Measurements from ENCODE around the gene C1QTNF12. TPM values are rescaled to one million over a fixed set of nuclear protein-coding genes. Genes with fewer than 3 reads are reported as not detected.

C1QTNF12 gene
- total and polyA plus RNA-seq, 7 donors: 0.13 to 1.4 (median 0.86) TPM

DNA sequence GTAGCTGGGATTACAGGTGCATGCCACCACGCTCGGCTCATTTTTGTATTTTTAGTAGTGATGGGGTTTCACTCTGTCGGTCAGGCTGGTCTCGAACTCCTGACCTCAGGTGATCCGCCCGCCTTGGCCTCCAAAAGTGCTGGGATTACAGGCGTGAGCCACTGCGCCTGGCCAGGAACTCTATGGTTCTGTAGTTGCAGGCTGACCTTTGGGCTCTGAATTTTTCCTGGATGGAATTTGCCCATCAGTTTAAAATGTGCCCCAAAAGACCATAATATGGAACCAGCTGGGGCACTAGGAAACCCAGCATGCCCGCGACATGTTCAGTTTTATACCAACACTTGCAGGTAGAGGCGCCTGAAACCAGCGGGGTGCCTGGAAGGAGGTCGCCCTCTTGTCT, 32.1 kb upstream of the C1QTNF12 start:
- intact Hi-C loops (cut with DNase I): loop anchor here in 1 of 2 donors (10.0 kb wide), 1 partner anchor 244 kb away; no protein-coding TSS in a partner anchor
- DNase-seq: no peak
- Histone ChIP-seq H3K27me3 (ENCODE audit: insufficient read depth in 3 of 3, low read length in 2 of 3) (no peaks in the 10 kb centered on the region), H3K4me3 (no peak overlapping the region), H3K27ac (no peak overlapping the region), H3K4me1 (peaks cover 9% of the 10 kb centered on the region), H3K36me3 (ENCODE audit: insufficient read depth in 1 of 2, low read depth in 1 of 2) (no peaks in the 10 kb centered on the region), H3K9me3 (no peaks in the 10 kb centered on the region)
- TF ChIP-seq, protein P1, sequence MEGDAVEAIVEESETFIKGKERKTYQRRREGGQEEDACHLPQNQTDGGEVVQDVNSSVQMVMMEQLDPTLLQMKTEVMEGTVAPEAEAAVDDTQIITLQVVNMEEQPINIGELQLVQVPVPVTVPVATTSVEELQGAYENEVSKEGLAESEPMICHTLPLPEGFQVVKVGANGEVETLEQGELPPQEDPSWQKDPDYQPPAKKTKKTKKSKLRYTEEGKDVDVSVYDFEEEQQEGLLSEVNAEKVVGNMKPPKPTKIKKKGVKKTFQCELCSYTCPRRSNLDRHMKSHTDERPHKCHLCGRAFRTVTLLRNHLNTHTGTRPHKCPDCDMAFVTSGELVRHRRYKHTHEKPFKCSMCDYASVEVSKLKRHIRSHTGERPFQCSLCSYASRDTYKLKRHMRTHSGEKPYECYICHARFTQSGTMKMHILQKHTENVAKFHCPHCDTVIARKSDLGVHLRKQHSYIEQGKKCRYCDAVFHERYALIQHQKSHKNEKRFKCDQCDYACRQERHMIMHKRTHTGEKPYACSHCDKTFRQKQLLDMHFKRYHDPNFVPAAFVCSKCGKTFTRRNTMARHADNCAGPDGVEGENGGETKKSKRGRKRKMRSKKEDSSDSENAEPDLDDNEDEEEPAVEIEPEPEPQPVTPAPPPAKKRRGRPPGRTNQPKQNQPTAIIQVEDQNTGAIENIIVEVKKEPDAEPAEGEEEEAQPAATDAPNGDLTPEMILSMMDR (IDR thresholded peaks at IDR 0.05): no peak
- 88 to 92% (median 90%) methylated on average over 13 of the region's 13 CpGs for WGBS, 3 donors
- ATAC-seq: no peak

DNA sequence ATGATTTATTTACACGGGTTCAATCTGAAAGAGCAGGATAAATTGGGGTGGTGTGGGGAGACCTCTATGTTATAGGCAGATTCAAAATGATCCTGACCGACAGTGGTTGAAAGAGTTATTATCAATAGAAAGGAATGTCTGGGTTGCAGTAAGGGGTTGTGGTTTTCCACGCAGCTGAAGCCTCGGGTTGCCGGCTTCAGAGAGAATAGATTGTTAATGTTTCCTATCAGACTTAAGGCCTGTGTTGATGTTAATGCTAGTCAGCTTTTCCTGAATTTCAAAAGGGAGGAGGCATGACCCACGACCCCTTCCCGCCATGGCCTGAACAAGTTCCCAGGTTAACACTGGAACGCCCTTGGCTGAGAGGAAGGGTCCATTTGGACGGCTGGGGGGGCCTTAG, 29.3 kb upstream of the C1QTNF12 start:
- H3K9me3 ChIP-seq: no peaks in the 10 kb centered on the region
- H3K27me3 ChIP-seq (ENCODE audit: insufficient read depth in 3 of 3, low read length in 2 of 3): no peaks in the 10 kb centered on the region
- DNase-seq (no peak), ATAC-seq (no peak)
- peaks cover 0 to 8% of the 10 kb centered on the region in 2 donors for H3K36me3 ChIP-seq (ENCODE audit: insufficient read depth in 1 of 2, low read depth in 1 of 2)
- no peak overlapping the region for H3K4me3 ChIP-seq
- TF ChIP-seq, protein P1 (IDR thresholded peaks at IDR 0.05): no peak
- H3K4me1 ChIP-seq: peaks cover 29% of the 10 kb centered on the region
- intact Hi-C loops (cut with DNase I): loop anchor here in 1 of 2 donors (10.0 kb wide), 1 partner anchor 241 kb away; no protein-coding TSS in a partner anchor
- WGBS, 3 donors: 83 to 84% (median 84%) methylated on average over 9 of the region's 9 CpGs
- H3K27ac ChIP-seq: no peak overlapping the region

DNA sequence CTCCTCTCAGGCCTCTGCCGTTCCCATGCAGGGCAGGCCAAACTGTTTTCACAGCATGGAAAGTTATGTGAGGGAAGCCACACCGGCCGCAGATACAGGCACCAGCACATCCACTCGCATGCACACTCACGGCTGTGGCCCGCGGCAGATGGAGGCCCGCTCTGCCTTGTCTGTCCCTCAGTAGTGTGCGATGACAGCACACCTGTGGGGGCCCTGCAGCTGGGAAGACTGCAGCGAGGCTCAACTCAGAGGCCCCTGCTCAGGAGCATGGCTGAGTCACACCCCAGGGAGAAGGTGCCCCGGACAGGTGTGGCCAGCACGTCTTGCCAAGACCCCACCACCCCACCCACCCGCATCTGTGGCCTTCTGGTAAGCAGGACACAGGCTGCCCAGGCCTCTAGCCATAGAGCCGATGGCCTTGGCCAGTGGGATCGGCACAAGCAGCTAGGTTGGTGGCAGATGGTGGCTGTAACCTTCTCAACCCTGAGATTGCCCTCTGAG, 28.5 kb upstream of the C1QTNF12 start:
- DNase-seq: no peak
- Histone ChIP-seq H3K4me1 (peaks cover 37% of the 10 kb centered on the region), H3K27ac (no peak overlapping the region), H3K36me3 (ENCODE audit: insufficient read depth in 1 of 2, low read depth in 1 of 2) (peaks cover 0 to 8% of the 10 kb centered on the region in 2 donors), H3K27me3 (ENCODE audit: insufficient read depth in 3 of 3, low read length in 2 of 3) (no peaks in the 10 kb centered on the region), H3K9me3 (no peaks in the 10 kb centered on the region), H3K4me3 (peak overlapping the region; percentile 71)
- TF ChIP-seq, protein P1 (IDR thresholded peaks at IDR 0.05): no peak
- 81 to 86% (median 82%) methylated on average over 15 of the region's 15 CpGs for WGBS, 3 donors
- ATAC-seq: no peak
- intact Hi-C loops (cut with DNase I): loop anchor here (5.0 to 10.0 kb wide), 3 partner anchors 43 to 240 kb away; partner anchors contain the start of genes B3GALT6 (in 2 of the 2), SDF4 (in 2 of the 2) and C1orf159 (in 1 of the 2)

GRCh38 chr1:1274299-1274930, 27.9 kb upstream of the C1QTNF12 start:
- H3K4me1 ChIP-seq: peaks cover 43% of the 10 kb centered on the region
- 11 to 20% (median 11%) methylated on average over 29 to 31 of the region's 31 CpGs for WGBS, 3 donors
- no peak for DNase-seq
- no peaks in the 10 kb centered on the region for H3K27me3 ChIP-seq (ENCODE audit: insufficient read depth in 3 of 3, low read length in 2 of 3)
- H3K36me3 ChIP-seq (ENCODE audit: insufficient read depth in 1 of 2, low read depth in 1 of 2): peaks cover 0 to 8% of the 10 kb centered on the region in 2 donors
- H3K9me3 ChIP-seq: no peaks in the 10 kb centered on the region
- H3K4me3 ChIP-seq: peak overlapping the region; percentile 71
- H3K27ac ChIP-seq: peak overlapping the region; percentile 88
- intact Hi-C loops (cut with DNase I): loop anchor here (5.0 to 10.0 kb wide), 3 partner anchors 42 to 240 kb away; partner anchors contain the start of genes B3GALT6 (in 2 of the 2), SDF4 (in 2 of the 2) and C1orf159 (in 1 of the 2)
- ATAC-seq: peak in 3 of 4 donors; percentile 0 to 6 (median 5)
- TF ChIP-seq, protein P1 (IDR thresholded peaks at IDR 0.05): no peak
